Breast epithelium (tissue), 3 donors: ENCODE data around the gene CSMD2.

Source experiments
- CTCF ChIP-seq, 3 donors: fragments of 450-650 bp; IDR thresholded peaks; one replicate each; pipeline ENCODE4 v1.5.1; 2016 to 2017; ENCODE audit warnings: antibody characterized with exemption in 3 of 3, mild to moderate bottlenecking in 3 of 3, moderate library complexity in 3 of 3
- POLR2A ChIP-seq: fragments of 450-650 bp; IDR thresholded peaks from one replicate; pipeline ENCODE4 v1.6.1; 2016; ENCODE audit warnings: antibody characterized with exemption, mild to moderate bottlenecking, moderate library complexity
- POLR2AphosphoS5 ChIP-seq, 3 donors: sonication (generic); formaldehyde crosslinking; IDR thresholded peaks; one replicate each; pipeline ENCODE4 v1.6.1; 2017; ENCODE audit warnings: antibody characterized with exemption in 3 of 3

- TF ChIP-seq CTCF (IDR thresholded peaks at IDR 0.05) (no peak), POLR2AphosphoS5 (IDR thresholded peaks at IDR 0.05) (no peak), POLR2A (no peak)
These were observed 258.9 kb downstream of the CSMD2 start for GRCh38 chr1:33906156-33906555.
